Limb (tissue), 2 donors: ENCODE results near the gene LYVE1.

Source experiments
- DNase-seq, 2 donors: peaks; one replicate each; pipeline ENCODE4 v3.0.0-alpha.2; 2016; ENCODE audit errors: extremely low spot score in 2 of 2

Gene LYVE1

GRCh38 chr11:10592331-10592730, 23.9 kb upstream of the LYVE1 start:
- peak in 1 of 2 donors; percentile 65 for DNase-seq

GRCh38 chr11:10591741-10592140, 23.3 kb upstream of the LYVE1 start:
- DNase-seq, result no peak

GRCh38 chr11:10590218-10590915, 21.9 kb upstream of the LYVE1 start:
- peak in 1 of 2 donors; percentile 69 for DNase-seq

- DNase-seq, result no peak
Observed at GRCh38 chr11:10588904-10589303, 20.4 kb upstream of the LYVE1 start.

GRCh38 chr11:10587995-10588394, 19.5 kb upstream of the LYVE1 start:
- no peak for DNase-seq

- DNase-seq, result no peak
Observed at GRCh38 chr11:10587388-10587787, 18.9 kb upstream of the LYVE1 start.

- no peak for DNase-seq
Observed at GRCh38 chr11:10584071-10584501, 15.6 kb upstream of the LYVE1 start.

- no peak for DNase-seq
Observed at GRCh38 chr11:10581481-10582019, 13.1 kb upstream of the LYVE1 start.

- no peak for DNase-seq
Observed at GRCh38 chr11:10580623-10581022, 12.2 kb upstream of the LYVE1 start.

GRCh38 chr11:10579700-10580099, 11.2 kb upstream of the LYVE1 start:
- DNase-seq, result no peak

- DNase-seq, result no peak
Observed at GRCh38 chr11:10576035-10576398, 7.6 kb upstream of the LYVE1 start.

GRCh38 chr11:10575346-10576034, 7.0 kb upstream of the LYVE1 start:
- DNase-seq, result no peak

- no peak for DNase-seq
Observed at GRCh38 chr11:10573556-10573955, 5.1 kb upstream of the LYVE1 start.

- no peak for DNase-seq
Observed at GRCh38 chr11:10573028-10573427, 4.6 kb upstream of the LYVE1 start.

- DNase-seq, result no peak
Observed at GRCh38 chr11:10572533-10572932, 4.1 kb upstream of the LYVE1 start.

GRCh38 chr11:10567446-10567845, 1.0 kb downstream of the LYVE1 start:
- DNase-seq, result no peak

GRCh38 chr11:10566257-10566957, 2.1 kb downstream of the LYVE1 start:
- DNase-seq, result no peak

GRCh38 chr11:10565493-10565892, 3.0 kb downstream of the LYVE1 start:
- DNase-seq, result no peak

- no peak for DNase-seq
Observed at GRCh38 chr11:10564696-10565318, 3.7 kb downstream of the LYVE1 start.

- DNase-seq, result no peak
Observed at GRCh38 chr11:10564030-10564429, 4.4 kb downstream of the LYVE1 start.

GRCh38 chr11:10561947-10562346, 6.5 kb downstream of the LYVE1 start:
- DNase-seq, result no peak
